Endothelial cell of umbilical vein (primary cell): ENCODE results near the gene TDRKH. TPM values are rescaled to one million over a fixed set of nuclear protein-coding genes. Genes with fewer than 3 reads are reported as not detected.

ENCODE experiments used
- BruUV-seq: library from RNA; stranded (reverse); fragments of 400-500 nt; replicated peaks from 2 replicates; lab custom pipeline; 2021; lab: Mats Ljungman, UMichigan
- CTCF ChIA-PET: fragments of 300-600, 350-600 bp; sonication (Branson Sonifier 250); formaldehyde crosslinking; loops from one replicate; lab custom pipeline; 2021; ENCODE audit warnings: antibody characterized with exemption, inconsistent platforms; lab: Charles Lee
- POLR2A ChIA-PET: fragments of 300-600, 350-600 bp; sonication (Branson Sonifier 250); formaldehyde crosslinking; loops from one replicate; lab custom pipeline; 2021; ENCODE audit warnings: antibody characterized with exemption, inconsistent platforms; lab: Charles Lee
- DNase-seq: peaks from one replicate; pipeline ENCODE4 v3.0.0-alpha.2; 2011; ENCODE audit warnings: low read depth, low spot score
- FAIRE-seq: peaks from 2 replicates; lab custom pipeline; 2011; peaks lifted over from hg19 to GRCh38; lab: Jason Lieb, UNC
- H2AFZ ChIP-seq: 2 replicates; pipeline ENCODE4 v1.6.0; 2012; ENCODE audit warnings: low read depth, low read length, control low read depth, inconsistent platforms
- H3K27ac ChIP-seq: 2 replicates; pipeline ENCODE4 v1.5.1; 2011; ENCODE audit warnings: low read depth, mild to moderate bottlenecking, control low read depth, low read length, moderate library complexity; ENCODE audit not compliant: insufficient read depth
- H3K27me3 ChIP-seq, 2 experiments: 2 replicates each; pipeline versions ENCODE4 v1.6.0 to v1.6.1; 2011; ENCODE audit warnings: low read length in 2 of 2, mixed read lengths in 1 of 2; ENCODE audit not compliant: control insufficient read depth in 2 of 2, insufficient read depth in 2 of 2
- H3K36me3 ChIP-seq, 2 experiments: 2 replicates in 1 of 2; 3 replicates in 1 of 2; pipeline ENCODE4 v1.5.1; 2011; ENCODE audit warnings: low read length in 2 of 2, mild to moderate bottlenecking in 1 of 2, moderate library complexity in 1 of 2; ENCODE audit not compliant: control insufficient read depth in 2 of 2, insufficient read depth in 2 of 2; ENCODE audit errors: extremely low read depth in 1 of 2
- H3K4me1 ChIP-seq: 3 replicates; pipeline ENCODE4 v1.5.1; 2011; ENCODE audit warnings: mild to moderate bottlenecking, low read length; ENCODE audit not compliant: control insufficient read depth, insufficient read depth; ENCODE audit errors: extremely low read depth
- H3K4me2 ChIP-seq: 2 replicates; pipeline ENCODE4 v1.6.1; 2011; ENCODE audit warnings: low read length, control low read depth, mixed read lengths; ENCODE audit not compliant: insufficient read depth
- H3K4me3 ChIP-seq, 3 experiments: fragments of 200-600 bp in 1 of 3; sonication (generic), shearing (Covaris generic) in 1 of 3; replicated peaks in 1 of 3; 2 replicates each; pipeline ENCODE4 v1.5.1; 2011 to 2016; ENCODE audit warnings: control low read depth in 3 of 3, low read length in 3 of 3, mild to moderate bottlenecking in 2 of 3, inconsistent platforms in 1 of 3, low read depth in 1 of 3, moderate library complexity in 1 of 3; ENCODE audit not compliant: insufficient read depth in 1 of 3
- H3K79me2 ChIP-seq: 2 replicates; pipeline ENCODE4 v1.6.0; 2012; ENCODE audit warnings: low read length, inconsistent platforms; ENCODE audit not compliant: control insufficient read depth, insufficient read depth
- H3K9ac ChIP-seq: replicated peaks from 2 replicates; pipeline ENCODE3; 2011; ENCODE audit warnings: low read length, control low read depth; ENCODE audit not compliant: insufficient read depth; ENCODE audit errors: extremely low read depth
- H3K9me1 ChIP-seq: replicated peaks from 3 replicates; pipeline ENCODE4 v1.6.0; 2011; ENCODE audit warnings: mild to moderate bottlenecking, low read length; ENCODE audit not compliant: control insufficient read depth, insufficient read depth; ENCODE audit errors: extremely low read depth
- H3K9me3 ChIP-seq: replicated peaks from 2 replicates; pipeline ENCODE4 v1.5.1; 2012; ENCODE audit warnings: low read length, inconsistent platforms; ENCODE audit not compliant: control insufficient read depth, insufficient read depth
- H4K20me1 ChIP-seq: replicated peaks from 2 replicates; pipeline ENCODE3; 2011; ENCODE audit warnings: mild to moderate bottlenecking, low read length; ENCODE audit not compliant: control insufficient read depth, insufficient read depth; ENCODE audit errors: extremely low read depth
- CTCF ChIP-seq, 2 donors: IDR thresholded peaks; 1 replicate in 1 of 2; 2 replicates in 1 of 2; pipeline ENCODE4 v1.5.1; 2011; ENCODE audit warnings: low read length in 2 of 2, mild to moderate bottlenecking in 2 of 2, moderate library complexity in 2 of 2, control low read depth in 1 of 2, inconsistent platforms in 1 of 2, low read depth in 1 of 2; ENCODE audit not compliant: insufficient read depth in 1 of 2; ENCODE audit errors: extremely low read depth in 1 of 2
- EZH2 ChIP-seq: IDR thresholded peaks from 2 replicates; pipeline ENCODE4 v1.6.1; 2012; ENCODE audit warnings: borderline replicate concordance, low read depth, mild to moderate bottlenecking, moderate library complexity, low read length, inconsistent platforms; ENCODE audit not compliant: severe bottlenecking
- FOS ChIP-seq: IDR thresholded peaks from 2 replicates; pipeline ENCODE4 v1.6.1; 2011; ENCODE audit warnings: mild to moderate bottlenecking, low read length, moderate library complexity, borderline replicate concordance; ENCODE audit not compliant: insufficient read depth
- GATA2 ChIP-seq: IDR thresholded peaks from 2 replicates; pipeline ENCODE4 v1.7.0; 2011; ENCODE audit warnings: low read depth, mild to moderate bottlenecking, moderate library complexity, mixed read lengths, low read length; ENCODE audit not compliant: insufficient read length, insufficient read depth
- JUN ChIP-seq: IDR thresholded peaks from 2 replicates; pipeline ENCODE4 v1.6.1; 2011; ENCODE audit warnings: borderline replicate concordance, low read depth; ENCODE audit not compliant: insufficient read length, insufficient read depth
- MAX ChIP-seq: IDR thresholded peaks from 2 replicates; pipeline ENCODE4 v1.6.1; 2011; ENCODE audit not compliant: insufficient read depth, insufficient read length
- MYC ChIP-seq: IDR thresholded peaks from one replicate; pipeline ENCODE4 v1.6.1; 2011; ENCODE audit warnings: mild to moderate bottlenecking, low read depth, low read length
- POLR2A ChIP-seq: IDR thresholded peaks from 2 replicates; pipeline ENCODE4 v1.6.1; 2012; ENCODE audit warnings: low read depth, mild to moderate bottlenecking, control low read depth, low read length
- POLR2AphosphoS5 ChIP-seq: IDR thresholded peaks from 2 replicates; pipeline ENCODE4 v1.6.1; 2012; ENCODE audit warnings: low read depth, mild to moderate bottlenecking, control low read depth, low read length, moderate library complexity; ENCODE audit not compliant: insufficient read depth
- dilution Hi-C: fragments of 300-500 bp; cut with MboI; formaldehyde crosslinking; loops from one replicate; pipeline ENCODE4 v1.15.0; 2019; ENCODE audit warnings: low sequenced_read_pairs; ENCODE audit not compliant: extremely low pct_ligation_motif_present
- intact Hi-C: fragments of 100-400 bp; cut with micrococcal nuclease; formaldehyde crosslinking; loops from one replicate; pipeline ENCODE4 v1.10.0; 2022
- polyA plus RNA-seq, 4 experiments: library from polyadenylated mRNA; depleted of rRNA in 3 of 4; stranded (reverse) in 3 of 4; unstranded in 1 of 4; fragments of >200 nt; gene quantifications; 2 replicates each; pipeline versions ENCODE4 v1.2.1 to v1.2.3, GENCODE V29; 2011 to 2012; ENCODE audit warnings: missing spikeins in 1 of 4
- total RNA-seq: library from RNA; stranded (reverse); gene quantifications from 2 replicates; pipeline ENCODE4 v1.2.3, GENCODE V29; 2021

The TDRKH gene
- total and polyA plus RNA-seq, 2 donors (not counting 3 experiments of a cell fraction or from before 2014, with no cell fraction given): 3.9 to 9.6 TPM

- Histone ChIP-seq H3K36me3 (no peaks in the 10 kb centered on the region), H3K9me3 (no peaks in the 10 kb centered on the region), H4K20me1 (no peaks in the 10 kb centered on the region), H3K4me3 (no peak overlapping the region), H2AFZ (no peak overlapping the region), H3K27me3 (peaks cover 8 to 10% of the 10 kb centered on the region in 2 experiments), H3K79me2 (no peaks in the 10 kb centered on the region), H3K27ac (no peak overlapping the region), H3K9ac (no peak overlapping the region), H3K4me1 (no peaks in the 10 kb centered on the region), H3K4me2 (no peak overlapping the region), H3K9me1 (no peaks in the 10 kb centered on the region)
- TF ChIP-seq CTCF (IDR thresholded peaks at IDR 0.05; ENCODE audit: extremely low read depth in 1 of 2, insufficient read depth in 1 of 2, low read depth in 1 of 2, low read length in 2 of 2) (no peak), MYC (no peak), GATA2 (no peak), JUN (no peak), MAX (no peak), FOS (no peak), POLR2AphosphoS5 (no peak), EZH2 (no peak), POLR2A (no peak)
- intact Hi-C loops: no loop called here
- no TSS peak for BruUV-seq
- no peak for DNase-seq
- POLR2A ChIA-PET: no interaction called here
- dilution Hi-C loops: no loop called here
- CTCF ChIA-PET: interaction anchor here (1.3 to 2.7 kb wide), 6 partner anchors 13 to 432 kb away, joined by 5 to 30 read pairs (median 10); partner anchors contain the start of gene RIIAD1
- no peak for FAIRE-seq
These were observed 57.2 kb downstream of the TDRKH start for GRCh38 chr1:151733126-151733525.
